Astrocyte of the spinal cord (primary cell): Measurements from ENCODE around the gene NT5M.

Experiments used
- DNase-seq: peaks from one replicate; pipeline ENCODE4 v3.0.0; 2011; ENCODE audit warnings: low read depth, low spot score
- H3K4me3 ChIP-seq: 2 replicates; pipeline ENCODE4 v1.5.1; 2011; ENCODE audit warnings: low read depth, mild to moderate bottlenecking, low read length, moderate library complexity
- CTCF ChIP-seq: IDR thresholded peaks from 2 replicates; pipeline ENCODE4 v1.5.1; 2012; ENCODE audit warnings: low read depth, mild to moderate bottlenecking, low read length, inconsistent platforms
- in situ Hi-C: cut with HindIII; loops from 2 replicates; pipeline ENCODE4 v1.10.0; 2017; ENCODE audit warnings: low sequenced_read_pairs

Gene NT5M

DNA sequence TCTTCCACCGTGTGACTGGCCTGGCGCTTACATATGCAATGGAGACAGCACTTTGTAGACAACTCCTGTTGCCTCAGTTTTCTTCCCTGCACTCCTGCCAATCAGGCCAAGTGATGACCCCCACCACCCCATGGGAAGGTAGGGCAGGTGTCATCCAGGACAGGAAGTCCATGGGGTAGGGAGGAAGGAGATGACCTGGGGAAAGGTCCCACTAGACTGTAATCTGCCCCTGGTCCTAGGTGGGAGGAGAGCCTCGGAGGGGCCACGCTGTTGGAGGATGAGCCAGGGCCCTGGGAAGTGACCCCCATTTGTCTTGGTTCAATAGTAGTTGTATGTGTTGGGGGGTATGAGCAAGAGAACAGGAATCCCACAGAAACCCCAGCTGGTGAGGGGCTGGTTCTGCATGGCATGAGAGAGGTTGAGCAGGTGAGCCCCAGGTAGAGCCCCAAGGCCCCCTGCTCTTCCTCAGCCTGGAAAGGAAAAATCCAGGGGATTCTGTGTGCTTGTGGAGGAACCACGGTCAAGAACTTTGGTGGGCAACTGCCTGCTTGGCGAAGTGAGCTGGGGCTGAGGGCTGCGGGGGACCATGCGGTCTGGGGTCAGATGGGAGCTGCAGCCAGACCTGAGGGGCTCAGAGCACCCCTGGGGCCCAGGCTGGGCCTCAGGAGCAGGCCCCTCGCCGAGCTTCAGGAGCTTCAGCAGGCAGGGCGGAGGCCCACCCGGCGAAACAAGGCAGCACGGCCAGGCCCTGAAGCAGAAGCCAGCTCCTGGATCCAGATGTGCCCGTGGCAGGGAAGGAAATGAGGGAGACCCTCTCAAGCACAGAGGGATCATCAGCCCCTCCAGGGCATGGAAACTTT, 50.7 kb downstream of the NT5M start:
- TF ChIP-seq CTCF: no peak
- in situ Hi-C loops: loop anchor here (25.0 kb wide), 1 partner anchor 233 kb away; the partner anchor contains the start of gene PEMT
- no peak overlapping the region for H3K4me3 ChIP-seq
- no peak for DNase-seq

GRCh38 chr17:17354560-17355349, 51.6 kb downstream of the NT5M start:
- H3K4me3 ChIP-seq: no peak overlapping the region
- in situ Hi-C loops: loop anchor here (25.0 kb wide), 1 partner anchor 233 kb away; the partner anchor contains the start of gene PEMT
- peak; percentile 86 for TF ChIP-seq CTCF
- DNase-seq: peak; percentile 60

GRCh38 chr17:17355426-17355825, 52.3 kb downstream of the NT5M start:
- DNase-seq: no peak
- no peak for TF ChIP-seq CTCF
- no peak overlapping the region for H3K4me3 ChIP-seq
- in situ Hi-C loops: loop anchor here (25.0 kb wide), 1 partner anchor 232 kb away; the partner anchor contains the start of gene PEMT

DNA sequence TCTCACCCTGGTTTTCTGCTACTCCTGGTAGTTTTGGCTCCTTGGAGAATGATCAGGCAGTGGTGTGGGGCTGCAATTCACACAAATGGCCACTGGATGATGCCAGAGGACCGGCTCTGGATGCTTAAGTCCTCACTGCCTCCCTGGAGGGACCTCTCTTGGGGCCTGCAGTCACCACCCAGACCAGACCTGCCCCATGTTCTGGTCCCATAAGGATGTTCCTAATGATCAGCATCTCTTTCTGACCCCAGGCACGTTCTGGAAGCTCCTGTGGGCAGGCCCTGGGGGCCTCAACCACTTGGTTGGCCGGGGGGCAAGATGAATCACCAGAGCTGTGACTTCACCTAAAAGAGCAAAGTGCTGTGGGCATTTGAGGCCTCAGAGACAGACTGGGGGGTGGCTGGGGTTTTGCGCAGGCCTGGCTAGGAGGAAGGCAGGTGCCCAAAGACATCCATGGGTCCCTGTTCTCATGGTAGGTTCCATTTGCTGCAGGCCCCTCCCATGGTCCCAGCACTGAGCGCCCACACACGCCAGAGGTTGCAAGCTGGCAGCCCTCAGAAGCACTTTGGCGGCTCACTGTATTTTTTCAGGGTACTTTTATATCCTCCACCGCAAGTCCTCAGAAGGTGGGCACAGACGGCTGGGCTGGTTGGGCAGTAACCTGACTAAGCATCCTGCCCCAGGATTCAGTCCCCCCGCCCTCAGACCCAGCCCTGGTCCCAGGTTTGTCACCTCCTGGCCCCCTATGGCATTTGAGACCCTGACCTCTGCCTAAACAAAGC, 53.2 kb downstream of the NT5M start:
- in situ Hi-C loops: loop anchor here (25.0 kb wide), 1 partner anchor 231 kb away; the partner anchor contains the start of gene PEMT
- no peak overlapping the region for H3K4me3 ChIP-seq
- peak; percentile 85 for DNase-seq
- TF ChIP-seq CTCF: peak; percentile 100

DNA sequence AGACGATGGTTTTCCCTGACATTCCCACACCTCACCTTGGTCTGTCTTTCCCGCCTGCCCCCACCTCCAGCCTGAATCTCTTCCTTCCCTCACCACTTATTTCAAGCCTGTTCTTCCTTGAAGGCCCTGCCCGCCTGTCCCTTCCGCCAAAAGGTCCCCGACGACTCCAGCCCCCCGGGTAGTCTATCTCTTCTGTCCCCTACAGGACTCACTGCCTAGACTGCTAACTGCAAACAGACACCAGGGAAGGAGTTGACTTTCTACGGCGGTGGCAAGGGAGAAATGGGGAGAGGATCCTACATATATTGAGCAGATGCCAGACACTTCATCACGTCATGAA, 53.7 kb downstream of the NT5M start:
- H3K4me3 ChIP-seq: no peak overlapping the region
- no peak for TF ChIP-seq CTCF
- in situ Hi-C loops: loop anchor here (25.0 kb wide), 1 partner anchor 230 kb away; the partner anchor contains the start of gene PEMT
- no peak for DNase-seq
